SK-N-SH (cell line): ENCODE data around the gene SLC40A1.

Source experiments
- EZH2phosphoT487 ChIP-seq: fragments of 200-600 bp; sonication (generic); IDR thresholded peaks from 2 replicates; pipeline ENCODE4 v1.6.1; 2017; ENCODE audit warnings: low read depth, mixed run types, mild to moderate bottlenecking, antibody characterized with exemption, moderate library complexity, borderline replicate concordance
- NRF1 ChIP-seq: IDR thresholded peaks from 2 replicates; pipeline ENCODE4 v1.6.1; 2012; ENCODE audit warnings: low read depth, mild to moderate bottlenecking, low read length
- POLR2AphosphoS5 ChIP-seq: IDR thresholded peaks from 2 replicates; pipeline ENCODE4 v1.6.1; 2012; ENCODE audit warnings: low read depth, low read length
- TF ChIP-seq, protein P1 (sequence below): fragments of 200-600 bp; sonication (generic); IDR thresholded peaks from 2 replicates; pipeline ENCODE4 v1.6.1; 2017; ENCODE audit warnings: antibody characterized with exemption, mild to moderate bottlenecking, moderate library complexity
- TF ChIP-seq, protein P2 (sequence below): fragments of 150-350 bp; IDR thresholded peaks from 2 replicates; pipeline ENCODE4 v1.6.1; 2017; ENCODE audit warnings: antibody characterized with exemption, low read length, low read depth, borderline replicate concordance

DNA sequence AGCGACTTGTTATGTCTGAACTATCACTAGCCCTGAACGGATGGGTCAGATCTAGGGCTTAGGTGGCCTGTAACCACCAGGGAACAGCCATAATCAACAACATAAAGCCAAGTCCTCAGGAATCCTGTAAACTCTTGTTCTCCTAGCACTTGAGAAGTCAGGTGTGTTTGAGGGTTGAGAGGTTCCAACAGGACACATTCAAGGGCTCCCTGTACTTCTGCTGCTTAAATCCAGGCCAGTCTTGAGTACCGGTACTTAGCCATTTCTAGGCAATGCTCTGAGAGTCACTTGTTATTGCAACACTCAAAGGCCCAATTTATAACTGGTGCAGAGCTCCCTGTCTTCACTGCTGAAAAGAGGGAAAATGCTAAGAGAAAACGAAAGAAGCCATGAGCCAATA lies 21.6 kb upstream of the SLC40A1 start:
- TF ChIP-seq, protein P1, sequence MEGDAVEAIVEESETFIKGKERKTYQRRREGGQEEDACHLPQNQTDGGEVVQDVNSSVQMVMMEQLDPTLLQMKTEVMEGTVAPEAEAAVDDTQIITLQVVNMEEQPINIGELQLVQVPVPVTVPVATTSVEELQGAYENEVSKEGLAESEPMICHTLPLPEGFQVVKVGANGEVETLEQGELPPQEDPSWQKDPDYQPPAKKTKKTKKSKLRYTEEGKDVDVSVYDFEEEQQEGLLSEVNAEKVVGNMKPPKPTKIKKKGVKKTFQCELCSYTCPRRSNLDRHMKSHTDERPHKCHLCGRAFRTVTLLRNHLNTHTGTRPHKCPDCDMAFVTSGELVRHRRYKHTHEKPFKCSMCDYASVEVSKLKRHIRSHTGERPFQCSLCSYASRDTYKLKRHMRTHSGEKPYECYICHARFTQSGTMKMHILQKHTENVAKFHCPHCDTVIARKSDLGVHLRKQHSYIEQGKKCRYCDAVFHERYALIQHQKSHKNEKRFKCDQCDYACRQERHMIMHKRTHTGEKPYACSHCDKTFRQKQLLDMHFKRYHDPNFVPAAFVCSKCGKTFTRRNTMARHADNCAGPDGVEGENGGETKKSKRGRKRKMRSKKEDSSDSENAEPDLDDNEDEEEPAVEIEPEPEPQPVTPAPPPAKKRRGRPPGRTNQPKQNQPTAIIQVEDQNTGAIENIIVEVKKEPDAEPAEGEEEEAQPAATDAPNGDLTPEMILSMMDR = no peak
- TF ChIP-seq EZH2phosphoT487 (no peak), NRF1 (no peak), POLR2AphosphoS5 (no peak)
- TF ChIP-seq, protein P2, sequence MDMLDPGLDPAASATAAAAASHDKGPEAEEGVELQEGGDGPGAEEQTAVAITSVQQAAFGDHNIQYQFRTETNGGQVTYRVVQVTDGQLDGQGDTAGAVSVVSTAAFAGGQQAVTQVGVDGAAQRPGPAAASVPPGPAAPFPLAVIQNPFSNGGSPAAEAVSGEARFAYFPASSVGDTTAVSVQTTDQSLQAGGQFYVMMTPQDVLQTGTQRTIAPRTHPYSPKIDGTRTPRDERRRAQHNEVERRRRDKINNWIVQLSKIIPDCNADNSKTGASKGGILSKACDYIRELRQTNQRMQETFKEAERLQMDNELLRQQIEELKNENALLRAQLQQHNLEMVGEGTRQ = no peak
